ENCODE data around the gene EXOSC9.

EXOSC9 gene

DNA sequence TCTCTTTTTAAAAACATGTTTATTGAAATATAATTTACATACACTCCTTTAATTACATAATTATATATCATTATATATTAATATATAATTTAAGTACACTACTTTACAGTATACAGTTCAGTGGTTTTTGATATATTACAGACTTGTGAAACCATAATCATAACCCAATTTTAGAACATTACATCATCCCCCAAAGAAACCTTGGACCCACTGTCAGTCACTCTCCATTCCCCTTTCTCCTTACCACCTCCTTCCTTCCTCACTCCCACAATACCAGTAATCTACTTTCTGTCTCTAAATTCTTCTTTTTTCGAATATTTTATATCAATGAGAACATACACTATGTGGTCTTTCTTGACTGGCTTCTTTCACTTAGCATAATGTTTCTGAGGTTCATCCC, 17.9 kb upstream of the EXOSC9 start:
- no peak overlapping the region for H2AFZ ChIP-seq (ENCODE audit: low read depth, low read length, severe bottlenecking)
- H3K9me2 ChIP-seq (replicated peaks; ENCODE audit: insufficient read depth, low read length) = no peaks in the 10 kb centered on the region

DNA sequence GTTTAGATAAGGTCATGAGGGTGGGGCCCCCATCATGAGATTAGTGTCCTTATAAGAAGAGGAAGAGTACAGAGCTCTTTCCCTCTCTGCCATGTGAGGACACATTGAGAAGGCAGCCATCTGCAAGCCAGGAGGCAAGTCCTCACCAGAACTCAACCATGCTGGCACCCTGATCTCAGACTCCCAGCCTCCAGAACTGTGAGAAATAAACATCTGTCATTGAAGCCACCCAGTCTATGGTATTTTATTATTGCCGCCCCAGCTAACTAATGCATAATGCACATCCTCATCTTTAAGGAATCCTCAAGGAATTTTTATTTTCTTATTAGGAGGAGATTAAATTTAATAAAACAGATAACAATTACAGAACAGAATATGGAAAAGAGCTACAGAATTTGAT, 16.7 kb upstream of the EXOSC9 start:
- Histone ChIP-seq H4K20me1 (ENCODE audit: low read depth, low read length) (no peaks in the 10 kb centered on the region), H3K79me2 (ENCODE audit: insufficient read depth, low read length) (no peaks in the 10 kb centered on the region), H3F3A (ENCODE audit: insufficient read depth) (no peaks in the 10 kb centered on the region), H3K36me3 (ENCODE audit: low read length) (no peaks in the 10 kb centered on the region), H3K4me3 (ENCODE audit: insufficient read depth, low read length, poor library complexity, severe bottlenecking) (no peak overlapping the region), H2AFZ (ENCODE audit: low read depth, low read length, severe bottlenecking) (no peak overlapping the region), H3K4me2 (ENCODE audit: low read depth, low read length, poor library complexity, severe bottlenecking) (no peak overlapping the region), H3K9ac (ENCODE audit: low read length) (no peak overlapping the region), H3K27ac (ENCODE audit: low read depth, low read length) (no peak overlapping the region), H3K27me3 (ENCODE audit: low read length) (no peaks in the 10 kb centered on the region), H3K9me2 (replicated peaks; ENCODE audit: insufficient read depth, low read length) (no peaks in the 10 kb centered on the region), H3K9me3 (ENCODE audit: insufficient read depth, low read length) (no peaks in the 10 kb centered on the region)
- no peak for TF ChIP-seq EZH2phosphoT487 (conservative IDR thresholded peaks at IDR 0.05; ENCODE audit: low read length)
- TF ChIP-seq, protein P1, sequence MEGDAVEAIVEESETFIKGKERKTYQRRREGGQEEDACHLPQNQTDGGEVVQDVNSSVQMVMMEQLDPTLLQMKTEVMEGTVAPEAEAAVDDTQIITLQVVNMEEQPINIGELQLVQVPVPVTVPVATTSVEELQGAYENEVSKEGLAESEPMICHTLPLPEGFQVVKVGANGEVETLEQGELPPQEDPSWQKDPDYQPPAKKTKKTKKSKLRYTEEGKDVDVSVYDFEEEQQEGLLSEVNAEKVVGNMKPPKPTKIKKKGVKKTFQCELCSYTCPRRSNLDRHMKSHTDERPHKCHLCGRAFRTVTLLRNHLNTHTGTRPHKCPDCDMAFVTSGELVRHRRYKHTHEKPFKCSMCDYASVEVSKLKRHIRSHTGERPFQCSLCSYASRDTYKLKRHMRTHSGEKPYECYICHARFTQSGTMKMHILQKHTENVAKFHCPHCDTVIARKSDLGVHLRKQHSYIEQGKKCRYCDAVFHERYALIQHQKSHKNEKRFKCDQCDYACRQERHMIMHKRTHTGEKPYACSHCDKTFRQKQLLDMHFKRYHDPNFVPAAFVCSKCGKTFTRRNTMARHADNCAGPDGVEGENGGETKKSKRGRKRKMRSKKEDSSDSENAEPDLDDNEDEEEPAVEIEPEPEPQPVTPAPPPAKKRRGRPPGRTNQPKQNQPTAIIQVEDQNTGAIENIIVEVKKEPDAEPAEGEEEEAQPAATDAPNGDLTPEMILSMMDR (IDR thresholded peaks at IDR 0.05; ENCODE audit: insufficient read depth, low read length, poor library complexity, severe bottlenecking) = no peak

More for the DNA sequence above, 17.9 kb upstream of the EXOSC9 start:
- Histone ChIP-seq H3K9ac (ENCODE audit: low read length) (no peak overlapping the region), H3K9me3 (ENCODE audit: insufficient read depth, low read length) (no peaks in the 10 kb centered on the region), H3K4me3 (ENCODE audit: insufficient read depth, low read length, poor library complexity, severe bottlenecking) (no peak overlapping the region), H3K27ac (ENCODE audit: low read depth, low read length) (no peak overlapping the region), H3K79me2 (ENCODE audit: insufficient read depth, low read length) (no peaks in the 10 kb centered on the region), H3K36me3 (ENCODE audit: low read length) (no peaks in the 10 kb centered on the region), H3F3A (ENCODE audit: insufficient read depth) (no peaks in the 10 kb centered on the region), H3K27me3 (ENCODE audit: low read length) (no peaks in the 10 kb centered on the region), H3K4me2 (ENCODE audit: low read depth, low read length, poor library complexity, severe bottlenecking) (no peak overlapping the region), H4K20me1 (ENCODE audit: low read depth, low read length) (no peaks in the 10 kb centered on the region)
- no peak for TF ChIP-seq EZH2phosphoT487 (conservative IDR thresholded peaks at IDR 0.05; ENCODE audit: low read length)
- TF ChIP-seq, protein P1 (IDR thresholded peaks at IDR 0.05; ENCODE audit: insufficient read depth, low read length, poor library complexity, severe bottlenecking) = no peak

DNA sequence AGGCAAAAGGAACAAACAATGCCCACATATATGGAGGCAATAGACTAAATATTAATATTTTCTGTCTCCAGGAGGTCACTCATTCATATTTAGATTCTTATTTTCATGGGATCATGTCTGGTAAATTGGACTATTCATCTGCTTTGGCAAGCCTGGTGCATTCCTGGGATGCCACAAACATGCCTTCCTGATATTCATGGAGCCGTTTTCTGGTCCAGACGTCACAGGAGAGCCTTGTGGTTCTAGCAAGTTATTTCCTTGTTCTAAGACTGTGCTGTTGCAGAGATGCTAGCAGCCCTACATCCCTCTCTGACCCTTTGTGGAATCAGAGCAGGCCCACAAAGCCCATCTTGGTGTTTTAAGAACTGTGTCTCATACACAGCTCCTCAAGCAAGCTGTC, 16.1 kb upstream of the EXOSC9 start:
- H3F3A ChIP-seq (ENCODE audit: insufficient read depth) = no peaks in the 10 kb centered on the region
- H3K4me2 ChIP-seq (ENCODE audit: low read depth, low read length, poor library complexity, severe bottlenecking) = no peak overlapping the region
- no peaks in the 10 kb centered on the region for H3K27me3 ChIP-seq (ENCODE audit: low read length)
- no peaks in the 10 kb centered on the region for H3K9me2 ChIP-seq (replicated peaks; ENCODE audit: insufficient read depth, low read length)
- H3K27ac ChIP-seq (ENCODE audit: low read depth, low read length) = no peak overlapping the region
- H3K4me3 ChIP-seq (ENCODE audit: insufficient read depth, low read length, poor library complexity, severe bottlenecking) = no peak overlapping the region
- H3K36me3 ChIP-seq (ENCODE audit: low read length) = no peaks in the 10 kb centered on the region
- TF ChIP-seq, protein P1 (IDR thresholded peaks at IDR 0.05; ENCODE audit: insufficient read depth, low read length, poor library complexity, severe bottlenecking) = no peak
- TF ChIP-seq EZH2phosphoT487 (conservative IDR thresholded peaks at IDR 0.05; ENCODE audit: low read length) = no peak
- H3K79me2 ChIP-seq (ENCODE audit: insufficient read depth, low read length) = no peaks in the 10 kb centered on the region
- no peaks in the 10 kb centered on the region for H3K9me3 ChIP-seq (ENCODE audit: insufficient read depth, low read length)
- no peak overlapping the region for H2AFZ ChIP-seq (ENCODE audit: low read depth, low read length, severe bottlenecking)
- H4K20me1 ChIP-seq (ENCODE audit: low read depth, low read length) = no peaks in the 10 kb centered on the region
- H3K9ac ChIP-seq (ENCODE audit: low read length) = no peak overlapping the region
